Kidney epithelial cell (primary cell): Measurements from ENCODE around the gene MOK. TPM values are rescaled to one million over a fixed set of nuclear protein-coding genes. Genes with fewer than 3 reads are reported as not detected.
"Not testable (repeated sequence)": the region's sequence is repeated elsewhere in the genome, so short reads cannot be mapped to it uniquely, and the experiment has no call there.

Source experiments
- DNase-seq: peaks from one replicate; pipeline ENCODE4 v3.0.0-alpha.2; 2010; ENCODE audit warnings: low read depth
- H3K27me3 ChIP-seq: 2 replicates; pipeline ENCODE4 v1.6.0; 2011; ENCODE audit warnings: low read length; ENCODE audit not compliant: control insufficient read depth, insufficient read depth
- H3K36me3 ChIP-seq: 2 replicates; pipeline ENCODE4 v1.5.1; 2011; ENCODE audit warnings: low read length; ENCODE audit not compliant: control insufficient read depth, insufficient read depth
- H3K4me3 ChIP-seq: 2 replicates; pipeline ENCODE4 v1.5.1; 2011; ENCODE audit warnings: low read depth, mild to moderate bottlenecking, control low read depth, low read length
- total RNA-seq: library from RNA; depleted of rRNA; stranded (reverse); fragments of >200 nt; gene quantifications from 2 replicates; pipeline ENCODE4 v1.2.3, GENCODE V29; 2015
- TF ChIP-seq, protein P1 (sequence below): IDR thresholded peaks from 2 replicates; pipeline ENCODE4 v1.5.1; 2011; ENCODE audit warnings: mild to moderate bottlenecking, moderate library complexity, low read length, control low read depth, inconsistent platforms; ENCODE audit not compliant: insufficient read depth, poor library complexity, severe bottlenecking

The MOK gene
- total RNA-seq, 1 donor from 2014 or later: 5.1 TPM

DNA sequence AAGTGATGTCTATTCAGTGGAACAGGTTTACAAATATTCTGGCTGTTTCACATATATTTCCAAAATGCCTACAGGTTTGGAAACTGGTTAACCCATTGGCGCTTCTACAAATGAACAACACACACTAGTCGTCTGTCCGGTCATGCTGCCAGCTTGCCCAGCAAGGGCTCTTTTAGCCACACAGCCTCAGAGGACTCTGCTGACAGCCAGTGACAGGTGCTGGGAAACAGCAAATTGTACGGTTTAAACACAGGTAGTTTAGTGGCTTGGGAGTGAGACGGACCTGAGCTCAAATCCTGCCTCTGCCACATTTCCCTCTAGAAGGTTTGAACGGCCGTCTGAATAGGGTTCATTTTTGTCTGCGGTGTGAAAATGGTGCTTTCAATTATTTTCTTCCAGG, 53.8 kb downstream of the MOK start:
- H3K36me3 ChIP-seq: no peaks in the 10 kb centered on the region
- no peaks in the 10 kb centered on the region for H3K27me3 ChIP-seq
- no peak overlapping the region for H3K4me3 ChIP-seq
- no peak for DNase-seq
- TF ChIP-seq, protein P1, sequence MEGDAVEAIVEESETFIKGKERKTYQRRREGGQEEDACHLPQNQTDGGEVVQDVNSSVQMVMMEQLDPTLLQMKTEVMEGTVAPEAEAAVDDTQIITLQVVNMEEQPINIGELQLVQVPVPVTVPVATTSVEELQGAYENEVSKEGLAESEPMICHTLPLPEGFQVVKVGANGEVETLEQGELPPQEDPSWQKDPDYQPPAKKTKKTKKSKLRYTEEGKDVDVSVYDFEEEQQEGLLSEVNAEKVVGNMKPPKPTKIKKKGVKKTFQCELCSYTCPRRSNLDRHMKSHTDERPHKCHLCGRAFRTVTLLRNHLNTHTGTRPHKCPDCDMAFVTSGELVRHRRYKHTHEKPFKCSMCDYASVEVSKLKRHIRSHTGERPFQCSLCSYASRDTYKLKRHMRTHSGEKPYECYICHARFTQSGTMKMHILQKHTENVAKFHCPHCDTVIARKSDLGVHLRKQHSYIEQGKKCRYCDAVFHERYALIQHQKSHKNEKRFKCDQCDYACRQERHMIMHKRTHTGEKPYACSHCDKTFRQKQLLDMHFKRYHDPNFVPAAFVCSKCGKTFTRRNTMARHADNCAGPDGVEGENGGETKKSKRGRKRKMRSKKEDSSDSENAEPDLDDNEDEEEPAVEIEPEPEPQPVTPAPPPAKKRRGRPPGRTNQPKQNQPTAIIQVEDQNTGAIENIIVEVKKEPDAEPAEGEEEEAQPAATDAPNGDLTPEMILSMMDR: no peak

DNA sequence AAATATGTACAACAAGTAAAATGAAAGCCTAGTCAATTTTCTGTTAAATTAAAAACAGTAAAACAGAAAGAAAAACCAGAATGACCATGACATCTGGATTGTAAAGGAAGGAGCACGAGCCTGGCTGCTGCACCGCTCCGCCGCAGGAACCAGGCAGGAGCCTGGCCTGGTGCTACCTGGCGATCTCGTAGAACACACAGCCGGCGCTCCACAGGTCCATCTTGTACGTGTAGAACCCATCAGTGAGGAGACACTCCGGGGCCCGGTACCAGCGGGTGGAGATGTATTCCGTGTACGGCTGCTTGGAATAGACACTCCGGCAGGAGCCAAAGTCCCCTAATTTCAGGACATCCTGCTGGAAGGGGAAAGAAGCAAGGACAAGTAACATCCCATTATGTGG, 54.3 kb downstream of the MOK start:
- no peaks in the 10 kb centered on the region for H3K36me3 ChIP-seq
- no peak for DNase-seq
- H3K27me3 ChIP-seq: no peaks in the 10 kb centered on the region
- no peak overlapping the region for H3K4me3 ChIP-seq
- TF ChIP-seq, protein P1: no peak

DNA sequence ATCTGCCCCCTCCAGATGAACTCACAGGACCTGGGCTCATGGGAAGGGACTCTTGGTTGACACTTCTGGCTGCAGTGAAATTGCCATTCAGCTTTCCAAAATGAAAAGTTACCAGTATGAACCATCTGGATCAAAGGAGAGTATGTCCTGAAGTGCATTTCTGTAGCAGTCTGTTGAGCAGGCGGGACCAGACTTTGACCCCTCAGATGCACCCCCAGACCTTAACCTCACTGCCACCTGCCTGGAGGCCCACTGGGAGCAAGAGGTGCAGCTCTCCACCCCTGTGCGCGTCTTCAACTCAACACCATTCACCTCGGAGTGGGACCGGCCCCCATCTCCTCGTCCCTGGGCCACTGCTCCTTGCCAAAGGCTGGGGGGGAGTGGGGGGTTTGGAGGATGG, 55.0 kb downstream of the MOK start:
- DNase-seq: no peak
- TF ChIP-seq, protein P1: no peak
- H3K4me3 ChIP-seq: no peak overlapping the region
- no peaks in the 10 kb centered on the region for H3K27me3 ChIP-seq
- H3K36me3 ChIP-seq: no peaks in the 10 kb centered on the region

DNA sequence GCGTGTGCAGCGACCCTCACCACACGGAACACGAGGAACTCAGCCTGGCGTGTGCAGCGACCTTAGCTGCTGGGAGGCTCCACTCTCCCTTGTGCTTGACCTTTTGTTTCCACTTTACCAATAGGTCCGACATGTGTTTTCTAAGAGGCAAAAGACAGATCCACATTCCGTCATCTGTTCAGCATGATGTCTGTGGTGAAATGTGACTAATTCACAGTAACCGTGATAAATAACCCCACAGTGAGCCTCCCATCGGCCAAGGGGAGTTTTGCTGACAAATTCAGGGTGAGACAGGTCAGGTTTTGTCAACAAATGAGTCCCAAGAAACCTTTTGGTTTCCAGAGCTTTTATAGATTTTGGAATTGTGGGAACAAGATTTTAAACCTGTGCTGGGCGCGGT, 55.9 kb downstream of the MOK start:
- no peaks in the 10 kb centered on the region for H3K27me3 ChIP-seq
- H3K4me3 ChIP-seq: no peak overlapping the region
- TF ChIP-seq, protein P1: no peak
- no peak for DNase-seq
- H3K36me3 ChIP-seq: no peaks in the 10 kb centered on the region

DNA sequence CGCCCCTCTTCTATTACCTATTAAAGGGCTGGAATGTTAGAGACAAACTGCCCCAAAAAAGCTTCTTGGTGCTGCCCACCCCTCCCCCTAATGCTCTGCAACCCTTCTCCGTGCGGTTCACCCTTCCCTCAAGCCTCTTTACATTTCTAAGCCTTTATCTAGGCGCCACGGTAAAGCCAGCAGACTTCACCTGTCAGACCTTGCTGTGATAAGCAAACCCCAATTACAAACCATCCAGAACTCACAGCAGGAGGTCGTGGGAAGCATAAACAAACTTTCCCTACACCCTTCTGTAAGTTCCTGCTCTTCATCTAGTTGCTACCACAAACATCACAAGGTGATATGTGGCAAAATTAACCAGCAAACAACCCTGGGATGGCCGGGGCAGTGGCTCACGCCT, 56.8 kb downstream of the MOK start:
- H3K27me3 ChIP-seq: no peaks in the 10 kb centered on the region
- H3K4me3 ChIP-seq: no peak overlapping the region
- DNase-seq: no peak
- no peaks in the 10 kb centered on the region for H3K36me3 ChIP-seq
- TF ChIP-seq, protein P1: no peak

DNA sequence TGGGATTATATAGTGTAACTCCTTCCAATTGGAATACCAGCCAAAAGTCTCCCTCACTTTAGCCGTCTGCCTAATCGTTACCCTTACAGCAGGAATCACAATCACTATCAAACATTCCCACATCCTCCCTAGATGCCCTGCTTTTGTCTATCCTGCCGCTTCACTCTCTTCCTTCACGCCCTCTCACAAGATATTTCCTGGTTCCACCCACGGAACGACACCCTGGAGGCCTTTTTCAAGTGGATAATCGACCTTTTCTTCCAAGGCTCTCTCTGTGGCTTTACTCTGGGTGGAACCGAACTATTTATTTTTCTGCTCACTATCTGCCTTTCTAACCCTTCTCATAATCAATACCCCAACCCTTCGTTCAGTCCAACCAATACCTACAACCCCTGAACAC, 58.9 kb downstream of the MOK start:
- TF ChIP-seq, protein P1: no peak
- Histone ChIP-seq H3K27me3 (no peaks in the 10 kb centered on the region), H3K36me3 (no peaks in the 10 kb centered on the region), H3K4me3 (no peak overlapping the region)
- DNase-seq: no peak

DNA sequence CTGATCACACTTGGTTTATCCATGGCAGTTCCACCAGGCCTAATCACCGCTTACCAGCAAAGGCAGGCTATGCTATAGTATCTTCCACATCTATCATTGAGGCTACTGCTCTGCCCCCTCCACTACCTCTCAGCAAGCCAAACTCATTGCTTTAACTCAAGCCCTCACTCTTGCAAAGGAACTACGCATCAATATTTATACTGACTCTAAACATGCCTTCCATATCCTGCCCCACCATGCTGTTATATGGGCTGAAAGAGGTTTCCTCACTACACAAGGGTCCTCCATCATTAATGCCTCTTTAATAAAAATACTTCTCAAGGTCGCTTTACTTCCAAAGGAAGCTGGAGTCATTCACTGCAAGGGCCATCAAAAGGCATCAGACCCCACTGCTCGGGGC, 61.2 kb downstream of the MOK start:
- not testable (repeated sequence) for H3K27me3 ChIP-seq, DNase-seq, H3K4me3 ChIP-seq, H3K36me3 ChIP-seq
